ENCODE results near the gene TMEM60. TPM values are rescaled to one million over a fixed set of nuclear protein-coding genes. Genes with fewer than 3 reads are reported as not detected.

Gene TMEM60
- total RNA-seq, 3 donors from 2014 or later, result 13.1 to 19.6 (median 17.9) TPM

GRCh38 chr7:77778535-77778934 is 19.7 kb downstream of the TMEM60 start:
- H3K9me3 ChIP-seq, result peaks cover 0 to 7% of the 10 kb centered on the region in 2 donors
- no peaks in the 10 kb centered on the region for H3K36me3 ChIP-seq
- intact Hi-C loops (cut with DNase I; ENCODE audit: low total_unique reads), result no loop called here
- H3K27me3 ChIP-seq, result no peaks in the 10 kb centered on the region
- no peaks in the 10 kb centered on the region for H3K4me1 ChIP-seq
- TF ChIP-seq POLR2AphosphoS5 (IDR thresholded peaks at IDR 0.05) (no peak), POLR2A (IDR thresholded peaks at IDR 0.05) (no peak), CTCF (IDR thresholded peaks at IDR 0.05) (no peak)
- no peak overlapping the region for H3K27ac ChIP-seq
- no peak for DNase-seq (ENCODE audit: low spot score in 2 of 2)
- no peak overlapping the region for H3K4me3 ChIP-seq

- intact Hi-C loops (cut with DNase I; ENCODE audit: low total_unique reads), result no loop called here
- no peak for TF ChIP-seq POLR2A (IDR thresholded peaks at IDR 0.05)
- no peak for TF ChIP-seq CTCF (IDR thresholded peaks at IDR 0.05)
- no peak for TF ChIP-seq POLR2AphosphoS5 (IDR thresholded peaks at IDR 0.05)
- H3K27me3 ChIP-seq, result no peaks in the 10 kb centered on the region
- no peaks in the 10 kb centered on the region for H3K36me3 ChIP-seq
- no peaks in the 10 kb centered on the region for H3K4me1 ChIP-seq
- DNase-seq (ENCODE audit: low spot score in 2 of 2), result no peak
- peaks cover 0 to 7% of the 10 kb centered on the region in 2 donors for H3K9me3 ChIP-seq
- no peak overlapping the region for H3K27ac ChIP-seq
- H3K4me3 ChIP-seq, result no peak overlapping the region
Observed at GRCh38 chr7:77771901-77772300, 26.3 kb downstream of the TMEM60 start.

- no peak overlapping the region for H3K27ac ChIP-seq
- H3K4me3 ChIP-seq, result no peak overlapping the region
- no peaks in the 10 kb centered on the region for H3K36me3 ChIP-seq
- TF ChIP-seq CTCF (IDR thresholded peaks at IDR 0.05) (no peak), POLR2A (IDR thresholded peaks at IDR 0.05) (no peak), POLR2AphosphoS5 (IDR thresholded peaks at IDR 0.05) (no peak)
- H3K9me3 ChIP-seq, result no peaks in the 10 kb centered on the region
- no peaks in the 10 kb centered on the region for H3K4me1 ChIP-seq
- intact Hi-C loops (cut with DNase I; ENCODE audit: low total_unique reads), result no loop called here
- H3K27me3 ChIP-seq, result no peaks in the 10 kb centered on the region
- no peak for DNase-seq (ENCODE audit: low spot score in 2 of 2)
Observed at GRCh38 chr7:77770316-77770715, 27.9 kb downstream of the TMEM60 start.

GRCh38 chr7:77766801-77767605 is 31.2 kb downstream of the TMEM60 start:
- Histone ChIP-seq H3K9me3 (no peaks in the 10 kb centered on the region), H3K36me3 (no peaks in the 10 kb centered on the region), H3K27me3 (no peaks in the 10 kb centered on the region), H3K4me1 (no peaks in the 10 kb centered on the region), H3K4me3 (no peak overlapping the region), H3K27ac (no peak overlapping the region)
- TF ChIP-seq CTCF (IDR thresholded peaks at IDR 0.05) (no peak), POLR2AphosphoS5 (IDR thresholded peaks at IDR 0.05) (no peak), POLR2A (IDR thresholded peaks at IDR 0.05) (no peak)
- intact Hi-C loops (cut with DNase I; ENCODE audit: low total_unique reads), result no loop called here
- no peak for DNase-seq (ENCODE audit: low spot score in 2 of 2)

- Histone ChIP-seq H3K36me3 (no peaks in the 10 kb centered on the region), H3K27ac (no peak overlapping the region), H3K4me1 (no peaks in the 10 kb centered on the region), H3K4me3 (no peak overlapping the region), H3K9me3 (no peaks in the 10 kb centered on the region), H3K27me3 (no peaks in the 10 kb centered on the region)
- TF ChIP-seq CTCF (IDR thresholded peaks at IDR 0.05) (no peak), POLR2A (IDR thresholded peaks at IDR 0.05) (no peak), POLR2AphosphoS5 (IDR thresholded peaks at IDR 0.05) (no peak)
- DNase-seq (ENCODE audit: low spot score in 2 of 2), result no peak
- intact Hi-C loops (cut with DNase I; ENCODE audit: low total_unique reads), result no loop called here
Observed at GRCh38 chr7:77765906-77766800, 32.1 kb downstream of the TMEM60 start.
